Ovary (tissue), 3 donors: ENCODE results near the gene ISLR2.

Experiments
- CTCF ChIP-seq, 3 donors: fragments of 450-650 bp in 2 of 3; fragments of 200-600 bp in 1 of 3; IDR thresholded peaks; one replicate each; pipeline versions ENCODE4 v1.5.1 to v1.8.0; 2016 to 2022; ENCODE audit warnings: antibody characterized with exemption in 3 of 3, mild to moderate bottlenecking in 1 of 3
- EP300 ChIP-seq: sonication (generic); formaldehyde crosslinking; IDR thresholded peaks from one replicate; pipeline ENCODE4 v1.6.1; 2017; ENCODE audit warnings: antibody characterized with exemption
- POLR2A ChIP-seq: fragments of 450-650 bp; IDR thresholded peaks from one replicate; pipeline ENCODE4 v1.6.1; 2017; ENCODE audit warnings: antibody characterized with exemption, mild to moderate bottlenecking, moderate library complexity
- donor health status: DM: no; HTN: no; CAD: no.

- TF ChIP-seq CTCF (IDR thresholded peaks at IDR 0.05), result no peak
- no peak for TF ChIP-seq POLR2A
- no peak for TF ChIP-seq EP300
Measured at GRCh38 chr15:74168711-74169126, 38.3 kb downstream of the ISLR2 start.
